Endothelial cell of umbilical vein (primary cell): ENCODE data around the gene POLA1. TPM values are rescaled to one million over a fixed set of nuclear protein-coding genes. Genes with fewer than 3 reads are reported as not detected.

Experiments used
- BruUV-seq: library from RNA; stranded (reverse); fragments of 400-500 nt; replicated peaks from 2 replicates; lab custom pipeline; 2021; lab: Mats Ljungman, UMichigan
- CTCF ChIA-PET: fragments of 300-600, 350-600 bp; sonication (Branson Sonifier 250); formaldehyde crosslinking; loops from one replicate; lab custom pipeline; 2021; ENCODE audit warnings: antibody characterized with exemption, inconsistent platforms; lab: Charles Lee
- POLR2A ChIA-PET: fragments of 300-600, 350-600 bp; sonication (Branson Sonifier 250); formaldehyde crosslinking; loops from one replicate; lab custom pipeline; 2021; ENCODE audit warnings: antibody characterized with exemption, inconsistent platforms; lab: Charles Lee
- DNase-seq: peaks from one replicate; pipeline ENCODE4 v3.0.0-alpha.2; 2011; ENCODE audit warnings: low read depth, low spot score
- FAIRE-seq: peaks from 2 replicates; lab custom pipeline; 2011; peaks lifted over from hg19 to GRCh38; lab: Jason Lieb, UNC
- H2AFZ ChIP-seq: 2 replicates; pipeline ENCODE4 v1.6.0; 2012; ENCODE audit warnings: low read depth, low read length, control low read depth, inconsistent platforms
- H3K27ac ChIP-seq: 2 replicates; pipeline ENCODE4 v1.5.1; 2011; ENCODE audit warnings: low read depth, mild to moderate bottlenecking, control low read depth, low read length, moderate library complexity; ENCODE audit not compliant: insufficient read depth
- H3K27me3 ChIP-seq, 2 experiments: 2 replicates each; pipeline versions ENCODE4 v1.6.0 to v1.6.1; 2011; ENCODE audit warnings: low read length in 2 of 2, mixed read lengths in 1 of 2; ENCODE audit not compliant: control insufficient read depth in 2 of 2, insufficient read depth in 2 of 2
- H3K36me3 ChIP-seq, 2 experiments: 2 replicates in 1 of 2; 3 replicates in 1 of 2; pipeline ENCODE4 v1.5.1; 2011; ENCODE audit warnings: low read length in 2 of 2, mild to moderate bottlenecking in 1 of 2, moderate library complexity in 1 of 2; ENCODE audit not compliant: control insufficient read depth in 2 of 2, insufficient read depth in 2 of 2; ENCODE audit errors: extremely low read depth in 1 of 2
- H3K4me1 ChIP-seq: 3 replicates; pipeline ENCODE4 v1.5.1; 2011; ENCODE audit warnings: mild to moderate bottlenecking, low read length; ENCODE audit not compliant: control insufficient read depth, insufficient read depth; ENCODE audit errors: extremely low read depth
- H3K4me2 ChIP-seq: 2 replicates; pipeline ENCODE4 v1.6.1; 2011; ENCODE audit warnings: low read length, control low read depth, mixed read lengths; ENCODE audit not compliant: insufficient read depth
- H3K4me3 ChIP-seq, 3 experiments: fragments of 200-600 bp in 1 of 3; sonication (generic), shearing (Covaris generic) in 1 of 3; replicated peaks in 1 of 3; 2 replicates each; pipeline ENCODE4 v1.5.1; 2011 to 2016; ENCODE audit warnings: control low read depth in 3 of 3, low read length in 3 of 3, mild to moderate bottlenecking in 2 of 3, inconsistent platforms in 1 of 3, low read depth in 1 of 3, moderate library complexity in 1 of 3; ENCODE audit not compliant: insufficient read depth in 1 of 3
- H3K79me2 ChIP-seq: 2 replicates; pipeline ENCODE4 v1.6.0; 2012; ENCODE audit warnings: low read length, inconsistent platforms; ENCODE audit not compliant: control insufficient read depth, insufficient read depth
- H3K9ac ChIP-seq: replicated peaks from 2 replicates; pipeline ENCODE3; 2011; ENCODE audit warnings: low read length, control low read depth; ENCODE audit not compliant: insufficient read depth; ENCODE audit errors: extremely low read depth
- H3K9me1 ChIP-seq: replicated peaks from 3 replicates; pipeline ENCODE4 v1.6.0; 2011; ENCODE audit warnings: mild to moderate bottlenecking, low read length; ENCODE audit not compliant: control insufficient read depth, insufficient read depth; ENCODE audit errors: extremely low read depth
- H3K9me3 ChIP-seq: replicated peaks from 2 replicates; pipeline ENCODE4 v1.5.1; 2012; ENCODE audit warnings: low read length, inconsistent platforms; ENCODE audit not compliant: control insufficient read depth, insufficient read depth
- H4K20me1 ChIP-seq: replicated peaks from 2 replicates; pipeline ENCODE3; 2011; ENCODE audit warnings: mild to moderate bottlenecking, low read length; ENCODE audit not compliant: control insufficient read depth, insufficient read depth; ENCODE audit errors: extremely low read depth
- EZH2 ChIP-seq: IDR thresholded peaks from 2 replicates; pipeline ENCODE4 v1.6.1; 2012; ENCODE audit warnings: borderline replicate concordance, low read depth, mild to moderate bottlenecking, moderate library complexity, low read length, inconsistent platforms; ENCODE audit not compliant: severe bottlenecking
- FOS ChIP-seq: IDR thresholded peaks from 2 replicates; pipeline ENCODE4 v1.6.1; 2011; ENCODE audit warnings: mild to moderate bottlenecking, low read length, moderate library complexity, borderline replicate concordance; ENCODE audit not compliant: insufficient read depth
- GATA2 ChIP-seq: IDR thresholded peaks from 2 replicates; pipeline ENCODE4 v1.7.0; 2011; ENCODE audit warnings: low read depth, mild to moderate bottlenecking, moderate library complexity, mixed read lengths, low read length; ENCODE audit not compliant: insufficient read length, insufficient read depth
- JUN ChIP-seq: IDR thresholded peaks from 2 replicates; pipeline ENCODE4 v1.6.1; 2011; ENCODE audit warnings: borderline replicate concordance, low read depth; ENCODE audit not compliant: insufficient read length, insufficient read depth
- MAX ChIP-seq: IDR thresholded peaks from 2 replicates; pipeline ENCODE4 v1.6.1; 2011; ENCODE audit not compliant: insufficient read depth, insufficient read length
- MYC ChIP-seq: IDR thresholded peaks from one replicate; pipeline ENCODE4 v1.6.1; 2011; ENCODE audit warnings: mild to moderate bottlenecking, low read depth, low read length
- POLR2A ChIP-seq: IDR thresholded peaks from 2 replicates; pipeline ENCODE4 v1.6.1; 2012; ENCODE audit warnings: low read depth, mild to moderate bottlenecking, control low read depth, low read length
- POLR2AphosphoS5 ChIP-seq: IDR thresholded peaks from 2 replicates; pipeline ENCODE4 v1.6.1; 2012; ENCODE audit warnings: low read depth, mild to moderate bottlenecking, control low read depth, low read length, moderate library complexity; ENCODE audit not compliant: insufficient read depth
- dilution Hi-C: fragments of 300-500 bp; cut with MboI; formaldehyde crosslinking; loops from one replicate; pipeline ENCODE4 v1.15.0; 2019; ENCODE audit warnings: low sequenced_read_pairs; ENCODE audit not compliant: extremely low pct_ligation_motif_present
- intact Hi-C: fragments of 100-400 bp; cut with micrococcal nuclease; formaldehyde crosslinking; loops from one replicate; pipeline ENCODE4 v1.10.0; 2022
- polyA plus RNA-seq, 4 experiments: library from polyadenylated mRNA; depleted of rRNA in 3 of 4; stranded (reverse) in 3 of 4; unstranded in 1 of 4; fragments of >200 nt; gene quantifications; 2 replicates each; pipeline versions ENCODE4 v1.2.1 to v1.2.3, GENCODE V29; 2011 to 2012; ENCODE audit warnings: missing spikeins in 1 of 4
- total RNA-seq: library from RNA; stranded (reverse); gene quantifications from 2 replicates; pipeline ENCODE4 v1.2.3, GENCODE V29; 2021
- TF ChIP-seq, protein P1 (sequence below), 2 donors: IDR thresholded peaks; 1 replicate in 1 of 2; 2 replicates in 1 of 2; pipeline ENCODE4 v1.5.1; 2011; ENCODE audit warnings: low read length in 2 of 2, mild to moderate bottlenecking in 2 of 2, moderate library complexity in 2 of 2, control low read depth in 1 of 2, inconsistent platforms in 1 of 2, low read depth in 1 of 2; ENCODE audit not compliant: insufficient read depth in 1 of 2; ENCODE audit errors: extremely low read depth in 1 of 2

Gene POLA1
- total and polyA plus RNA-seq, 2 donors (not counting 3 experiments of a cell fraction or from before 2014, with no cell fraction given): 1.8 to 18.6 TPM

DNA sequence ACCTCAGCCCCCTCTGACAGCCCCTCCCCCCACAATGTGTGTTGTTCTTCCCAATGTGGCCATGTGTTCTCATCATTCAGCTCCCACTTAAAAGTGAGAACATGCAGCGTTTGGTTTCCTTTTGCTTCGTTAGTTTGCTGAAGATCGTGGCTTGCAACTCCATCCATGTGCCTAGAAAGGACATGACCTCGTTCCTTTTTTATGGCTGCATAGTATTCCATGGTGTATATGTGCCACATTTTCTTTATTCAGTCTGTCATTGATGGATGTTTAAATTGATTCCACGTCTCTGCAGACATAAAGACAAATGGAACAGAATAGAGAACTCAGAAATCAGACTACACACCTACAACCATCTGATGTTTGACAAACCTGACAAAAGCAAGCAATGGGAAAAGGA is 276.1 kb downstream of the POLA1 start:
- no peak for DNase-seq
- no peaks in the 10 kb centered on the region for H3K9me3 ChIP-seq
- CTCF ChIA-PET: no interaction called here
- FAIRE-seq: peak; percentile 48
- no peaks in the 10 kb centered on the region for H3K36me3 ChIP-seq
- H3K9ac ChIP-seq: no peak overlapping the region
- no TSS peak for BruUV-seq
- H2AFZ ChIP-seq: no peak overlapping the region
- no peaks in the 10 kb centered on the region for H3K79me2 ChIP-seq
- H4K20me1 ChIP-seq: no peaks in the 10 kb centered on the region
- TF ChIP-seq POLR2A: no peak
- TF ChIP-seq POLR2AphosphoS5: no peak
- TF ChIP-seq EZH2: no peak
- no peak for TF ChIP-seq JUN
- TF ChIP-seq, protein P1, sequence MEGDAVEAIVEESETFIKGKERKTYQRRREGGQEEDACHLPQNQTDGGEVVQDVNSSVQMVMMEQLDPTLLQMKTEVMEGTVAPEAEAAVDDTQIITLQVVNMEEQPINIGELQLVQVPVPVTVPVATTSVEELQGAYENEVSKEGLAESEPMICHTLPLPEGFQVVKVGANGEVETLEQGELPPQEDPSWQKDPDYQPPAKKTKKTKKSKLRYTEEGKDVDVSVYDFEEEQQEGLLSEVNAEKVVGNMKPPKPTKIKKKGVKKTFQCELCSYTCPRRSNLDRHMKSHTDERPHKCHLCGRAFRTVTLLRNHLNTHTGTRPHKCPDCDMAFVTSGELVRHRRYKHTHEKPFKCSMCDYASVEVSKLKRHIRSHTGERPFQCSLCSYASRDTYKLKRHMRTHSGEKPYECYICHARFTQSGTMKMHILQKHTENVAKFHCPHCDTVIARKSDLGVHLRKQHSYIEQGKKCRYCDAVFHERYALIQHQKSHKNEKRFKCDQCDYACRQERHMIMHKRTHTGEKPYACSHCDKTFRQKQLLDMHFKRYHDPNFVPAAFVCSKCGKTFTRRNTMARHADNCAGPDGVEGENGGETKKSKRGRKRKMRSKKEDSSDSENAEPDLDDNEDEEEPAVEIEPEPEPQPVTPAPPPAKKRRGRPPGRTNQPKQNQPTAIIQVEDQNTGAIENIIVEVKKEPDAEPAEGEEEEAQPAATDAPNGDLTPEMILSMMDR (IDR thresholded peaks at IDR 0.05; ENCODE audit: extremely low read depth in 1 of 2, insufficient read depth in 1 of 2, low read depth in 1 of 2, low read length in 2 of 2): no peak
- TF ChIP-seq MYC: no peak
- TF ChIP-seq MAX: no peak
- no peak for TF ChIP-seq GATA2
- TF ChIP-seq FOS: no peak
- H3K4me2 ChIP-seq: no peak overlapping the region
- H3K27me3 ChIP-seq: no peaks in the 10 kb centered on the region
- POLR2A ChIA-PET: no interaction called here
- H3K9me1 ChIP-seq: no peaks in the 10 kb centered on the region
- H3K27ac ChIP-seq: no peak overlapping the region
- no peaks in the 10 kb centered on the region for H3K4me1 ChIP-seq
- dilution Hi-C loops: no loop called here
- H3K4me3 ChIP-seq: no peak overlapping the region
- intact Hi-C loops: no loop called here
